ENCODE results near the gene WDFY2.

DNA sequence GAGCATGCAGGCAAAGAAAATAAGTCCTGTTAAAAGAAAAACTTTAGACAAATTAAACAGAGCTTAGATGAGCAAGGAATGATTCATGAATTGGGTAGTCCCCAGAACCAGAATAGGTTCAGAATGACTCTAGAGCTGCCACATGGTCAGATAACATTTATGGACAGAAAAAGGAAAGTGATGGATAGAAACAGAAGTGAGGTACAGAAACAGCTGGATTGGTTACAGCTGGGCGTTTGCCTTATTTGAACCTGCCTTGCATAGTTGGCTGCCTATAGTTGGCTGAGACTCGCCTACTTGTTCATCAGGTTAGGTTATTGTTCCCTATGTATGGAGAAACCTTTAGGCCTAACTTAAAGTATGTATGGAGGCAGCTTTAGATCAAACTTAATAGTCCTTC is 35.4 kb downstream of the WDFY2 start:
- no peak for TF ChIP-seq EP300 (IDR thresholded peaks at IDR 0.05)
- TF ChIP-seq, protein P1, sequence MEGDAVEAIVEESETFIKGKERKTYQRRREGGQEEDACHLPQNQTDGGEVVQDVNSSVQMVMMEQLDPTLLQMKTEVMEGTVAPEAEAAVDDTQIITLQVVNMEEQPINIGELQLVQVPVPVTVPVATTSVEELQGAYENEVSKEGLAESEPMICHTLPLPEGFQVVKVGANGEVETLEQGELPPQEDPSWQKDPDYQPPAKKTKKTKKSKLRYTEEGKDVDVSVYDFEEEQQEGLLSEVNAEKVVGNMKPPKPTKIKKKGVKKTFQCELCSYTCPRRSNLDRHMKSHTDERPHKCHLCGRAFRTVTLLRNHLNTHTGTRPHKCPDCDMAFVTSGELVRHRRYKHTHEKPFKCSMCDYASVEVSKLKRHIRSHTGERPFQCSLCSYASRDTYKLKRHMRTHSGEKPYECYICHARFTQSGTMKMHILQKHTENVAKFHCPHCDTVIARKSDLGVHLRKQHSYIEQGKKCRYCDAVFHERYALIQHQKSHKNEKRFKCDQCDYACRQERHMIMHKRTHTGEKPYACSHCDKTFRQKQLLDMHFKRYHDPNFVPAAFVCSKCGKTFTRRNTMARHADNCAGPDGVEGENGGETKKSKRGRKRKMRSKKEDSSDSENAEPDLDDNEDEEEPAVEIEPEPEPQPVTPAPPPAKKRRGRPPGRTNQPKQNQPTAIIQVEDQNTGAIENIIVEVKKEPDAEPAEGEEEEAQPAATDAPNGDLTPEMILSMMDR (IDR thresholded peaks at IDR 0.05) = no peak
- no peak for TF ChIP-seq POLR2A (IDR thresholded peaks at IDR 0.05)
- no peak for TF ChIP-seq POLR2AphosphoS5 (IDR thresholded peaks at IDR 0.05)
